AG09309 (cell line): ENCODE results near the gene PPIF.

Experiments used
- DNase-seq: peaks from one replicate; pipeline ENCODE4 v3.0.0-alpha.2; 2010; ENCODE audit warnings: low read depth
- H3K4me3 ChIP-seq: 2 replicates; pipeline ENCODE4 v1.5.1; 2011; ENCODE audit warnings: mild to moderate bottlenecking, low read depth, low read length, moderate library complexity; ENCODE audit not compliant: control insufficient read depth
- TF ChIP-seq, protein P1 (sequence below): IDR thresholded peaks from 2 replicates; pipeline ENCODE4 v1.5.1; 2011; ENCODE audit warnings: mild to moderate bottlenecking, low read depth, low read length, inconsistent platforms; ENCODE audit not compliant: insufficient read depth, control insufficient read depth; ENCODE audit errors: missing control alignments

PPIF gene

GRCh38 chr10:79308969-79309665, 38.2 kb upstream of the PPIF start:
- TF ChIP-seq, protein P1, sequence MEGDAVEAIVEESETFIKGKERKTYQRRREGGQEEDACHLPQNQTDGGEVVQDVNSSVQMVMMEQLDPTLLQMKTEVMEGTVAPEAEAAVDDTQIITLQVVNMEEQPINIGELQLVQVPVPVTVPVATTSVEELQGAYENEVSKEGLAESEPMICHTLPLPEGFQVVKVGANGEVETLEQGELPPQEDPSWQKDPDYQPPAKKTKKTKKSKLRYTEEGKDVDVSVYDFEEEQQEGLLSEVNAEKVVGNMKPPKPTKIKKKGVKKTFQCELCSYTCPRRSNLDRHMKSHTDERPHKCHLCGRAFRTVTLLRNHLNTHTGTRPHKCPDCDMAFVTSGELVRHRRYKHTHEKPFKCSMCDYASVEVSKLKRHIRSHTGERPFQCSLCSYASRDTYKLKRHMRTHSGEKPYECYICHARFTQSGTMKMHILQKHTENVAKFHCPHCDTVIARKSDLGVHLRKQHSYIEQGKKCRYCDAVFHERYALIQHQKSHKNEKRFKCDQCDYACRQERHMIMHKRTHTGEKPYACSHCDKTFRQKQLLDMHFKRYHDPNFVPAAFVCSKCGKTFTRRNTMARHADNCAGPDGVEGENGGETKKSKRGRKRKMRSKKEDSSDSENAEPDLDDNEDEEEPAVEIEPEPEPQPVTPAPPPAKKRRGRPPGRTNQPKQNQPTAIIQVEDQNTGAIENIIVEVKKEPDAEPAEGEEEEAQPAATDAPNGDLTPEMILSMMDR = no peak
- H3K4me3 ChIP-seq = no peak overlapping the region
- DNase-seq = no peak

DNA sequence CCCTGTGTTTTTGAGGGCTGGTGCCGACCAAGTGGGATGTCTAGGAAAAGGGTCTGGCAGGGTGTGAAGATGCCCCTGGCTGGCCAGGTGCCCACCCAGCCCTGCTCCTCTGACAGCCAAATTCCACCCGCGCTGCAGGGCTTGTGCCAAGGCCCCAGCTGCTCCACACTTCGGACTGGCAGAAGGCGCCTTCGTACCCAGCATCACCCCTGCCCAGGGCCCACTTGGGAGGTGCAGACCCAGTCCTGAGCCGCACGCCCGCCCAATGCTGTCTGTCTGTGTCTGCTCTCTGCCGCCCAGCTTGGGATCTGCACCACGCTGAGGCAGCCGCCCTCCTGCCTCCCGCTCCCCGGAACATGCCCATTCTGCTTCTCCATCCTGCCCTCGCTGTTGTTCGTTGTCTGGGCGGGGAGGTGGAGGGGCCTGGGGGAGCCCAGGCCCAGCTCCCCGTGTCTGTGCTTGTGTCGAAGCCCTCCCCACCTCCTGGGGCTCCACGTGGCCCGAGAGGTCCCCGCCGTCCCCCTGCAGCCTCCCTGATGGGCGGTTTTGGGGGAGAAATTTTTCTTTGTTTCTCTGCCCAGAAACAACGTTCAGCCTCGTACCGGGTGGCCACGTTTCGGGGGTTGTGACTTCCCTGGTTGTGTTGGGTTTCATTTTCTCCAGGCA, 36.9 kb upstream of the PPIF start:
- H3K4me3 ChIP-seq = no peak overlapping the region
- TF ChIP-seq, protein P1 = no peak
- DNase-seq = no peak

GRCh38 chr10:79310911-79311573, 36.2 kb upstream of the PPIF start:
- TF ChIP-seq, protein P1 = no peak
- no peak overlapping the region for H3K4me3 ChIP-seq
- no peak for DNase-seq

GRCh38 chr10:79311581-79312407, 35.5 kb upstream of the PPIF start:
- DNase-seq = no peak

GRCh38 chr10:79312601-79313187, 34.6 kb upstream of the PPIF start:
- DNase-seq = no peak
- TF ChIP-seq, protein P1 = no peak
- H3K4me3 ChIP-seq = no peak overlapping the region

More at GRCh38 chr10:79311581-79312407, 35.5 kb upstream of the PPIF start:
- no peak overlapping the region for H3K4me3 ChIP-seq
- TF ChIP-seq, protein P1 = no peak

- no peak overlapping the region for H3K4me3 ChIP-seq
- TF ChIP-seq, protein P1 = no peak
- DNase-seq = no peak
These were observed 33.9 kb upstream of the PPIF start for GRCh38 chr10:79313320-79313719.
